Gastrocnemius medialis (tissue), 4 donors: ENCODE measurements around the gene FAM240B. TPM values are rescaled to one million over a fixed set of nuclear protein-coding genes. Genes with fewer than 3 reads are reported as not detected.

ENCODE experiments used
- ATAC-seq, 2 donors: fragments of 150-250 bp; one replicate each; pipeline ENCODE4 v1.9.1; 2016
- DNase-seq, 2 donors: peaks; one replicate each; pipeline ENCODE4 v3.0.0-alpha.2; 2019
- H3K27ac ChIP-seq, 4 donors: fragments of 200-600 bp; sonication (generic); 1 replicate in 1 of 4; 2 replicates in 3 of 4; pipeline ENCODE4 v1.5.1; 2016 to 2018; ENCODE audit warnings: mild to moderate bottlenecking in 2 of 4, moderate library complexity in 1 of 4
- H3K27me3 ChIP-seq, 3 donors: fragments of 200-600 bp; sonication (generic) in 2 of 3; 1 replicate in 1 of 3; 2 replicates in 2 of 3; pipeline versions ENCODE4 v1.5.1 to v1.6.0; 2016 to 2019; ENCODE audit warnings: mild to moderate bottlenecking in 1 of 3, moderate library complexity in 1 of 3
- H3K36me3 ChIP-seq, 2 donors: fragments of 200-600 bp; sonication (generic) in 1 of 2; one replicate each; pipeline ENCODE4 v1.5.1; 2017 to 2018
- H3K4me1 ChIP-seq, 2 donors: fragments of 200-600 bp; sonication (generic) in 1 of 2; one replicate each; pipeline ENCODE4 v1.5.1; 2016 to 2017; ENCODE audit warnings: mild to moderate bottlenecking in 2 of 2
- H3K4me3 ChIP-seq, 4 donors: fragments of 200-600 bp; sonication (generic) in 3 of 4; 1 replicate in 1 of 4; 2 replicates in 3 of 4; pipeline ENCODE4 v1.5.1; 2016 to 2019; ENCODE audit warnings: mild to moderate bottlenecking in 2 of 4
- H3K9me3 ChIP-seq, 3 donors: fragments of 200-600 bp; sonication (generic) in 2 of 3; 1 replicate in 1 of 3; 2 replicates in 2 of 3; pipeline ENCODE4 v1.5.1; 2016 to 2019
- CTCF ChIP-seq, 5 experiments: fragments of 450-650 bp in 3 of 5; fragments of 200-600 bp in 2 of 5; sonication (generic) in 2 of 5; IDR thresholded peaks in 4 of 5; conservative IDR thresholded peaks in 1 of 5; 1 replicate in 4 of 5; 2 replicates in 1 of 5; pipeline ENCODE4 v1.5.1; 2016 to 2019; ENCODE audit warnings: antibody characterized with exemption in 5 of 5, mild to moderate bottlenecking in 3 of 5, moderate library complexity in 3 of 5
- POLR2A ChIP-seq, 2 donors: fragments of 450-650 bp; IDR thresholded peaks; one replicate each; pipeline ENCODE4 v1.6.1; 2017; ENCODE audit warnings: antibody characterized with exemption in 2 of 2, mild to moderate bottlenecking in 2 of 2, moderate library complexity in 2 of 2
- in situ Hi-C, 4 donors: fragments of 200-750 bp; cut with MboI; loops; one replicate each; pipeline versions ENCODE4 v1.15.0 to v1.8.0; 2017; ENCODE audit warnings: low sequenced_read_pairs in 4 of 4
- intact Hi-C: fragments of 100-400 bp; cut with DNase I; formaldehyde crosslinking; loops from one replicate; pipeline ENCODE4 v1.15.1; 2023; ENCODE audit warnings: low total_unique reads
- total RNA-seq, 4 donors: library from RNA; depleted of rRNA; stranded (reverse); fragments of >200 nt; gene quantifications; one replicate each; pipeline versions ENCODE4 v1.1.0 to v1.2.3, GENCODE V29; 2016

Gene FAM240B
- total RNA-seq, 4 donors from 2014 or later, result not detected

GRCh38 chr9:38737246-38737645, 17.3 kb upstream of the FAM240B start:
- no peak for ATAC-seq
- Histone ChIP-seq H3K4me3 (no peak overlapping the region), H3K27me3 (no peaks in the 10 kb centered on the region), H3K36me3 (no peaks in the 10 kb centered on the region), H3K9me3 (no peaks in the 10 kb centered on the region), H3K27ac (no peak overlapping the region), H3K4me1 (no peaks in the 10 kb centered on the region)
- intact Hi-C loops, result no loop called here
- in situ Hi-C loops, result loop anchor here in 1 of 4 donors (25.0 kb wide), 1 partner anchor 100 kb away; no protein-coding TSS in a partner anchor
- no peak for DNase-seq
- TF ChIP-seq POLR2A (IDR thresholded peaks at IDR 0.05), result no peak
- no peak for TF ChIP-seq CTCF (IDR thresholded peaks at IDR 0.05 in 4 of 5, conservative IDR thresholded peaks at IDR 0.05 in 1 of 5)

GRCh38 chr9:38734831-38735230, 14.9 kb upstream of the FAM240B start:
- DNase-seq (no peak), ATAC-seq (no peak)
- TF ChIP-seq CTCF (IDR thresholded peaks at IDR 0.05 in 4 of 5, conservative IDR thresholded peaks at IDR 0.05 in 1 of 5) (no peak), POLR2A (IDR thresholded peaks at IDR 0.05) (no peak)
- in situ Hi-C loops (loop anchor here in 1 of 4 donors (25.0 kb wide), 1 partner anchor 98 kb away; no protein-coding TSS in a partner anchor), intact Hi-C loops (no loop called here)
- Histone ChIP-seq H3K4me1 (no peaks in the 10 kb centered on the region), H3K9me3 (no peaks in the 10 kb centered on the region), H3K36me3 (no peaks in the 10 kb centered on the region), H3K4me3 (no peak overlapping the region), H3K27me3 (no peaks in the 10 kb centered on the region), H3K27ac (no peak overlapping the region)

GRCh38 chr9:38733503-38733902, 13.6 kb upstream of the FAM240B start:
- in situ Hi-C loops, result loop anchor here in 1 of 4 donors (25.0 kb wide), 1 partner anchor 96 kb away; no protein-coding TSS in a partner anchor
- intact Hi-C loops, result no loop called here
- no peaks in the 10 kb centered on the region for H3K9me3 ChIP-seq
- no peak for ATAC-seq
- H3K27ac ChIP-seq, result no peak overlapping the region
- no peak for DNase-seq
- H3K4me1 ChIP-seq, result no peaks in the 10 kb centered on the region
- TF ChIP-seq CTCF (IDR thresholded peaks at IDR 0.05 in 4 of 5, conservative IDR thresholded peaks at IDR 0.05 in 1 of 5), result no peak
- no peak for TF ChIP-seq POLR2A (IDR thresholded peaks at IDR 0.05)
- no peak overlapping the region for H3K4me3 ChIP-seq
- no peaks in the 10 kb centered on the region for H3K27me3 ChIP-seq
- no peaks in the 10 kb centered on the region for H3K36me3 ChIP-seq

GRCh38 chr9:38732885-38733284, 13.0 kb upstream of the FAM240B start:
- no peak for TF ChIP-seq POLR2A (IDR thresholded peaks at IDR 0.05)
- no peak for TF ChIP-seq CTCF (IDR thresholded peaks at IDR 0.05 in 4 of 5, conservative IDR thresholded peaks at IDR 0.05 in 1 of 5)
- no peak overlapping the region for H3K27ac ChIP-seq
- no peaks in the 10 kb centered on the region for H3K27me3 ChIP-seq
- intact Hi-C loops, result no loop called here
- no peak overlapping the region for H3K4me3 ChIP-seq
- no peaks in the 10 kb centered on the region for H3K9me3 ChIP-seq
- in situ Hi-C loops, result loop anchor here in 1 of 4 donors (25.0 kb wide), 1 partner anchor 96 kb away; no protein-coding TSS in a partner anchor
- DNase-seq, result no peak
- no peak for ATAC-seq
- no peaks in the 10 kb centered on the region for H3K36me3 ChIP-seq
- H3K4me1 ChIP-seq, result no peaks in the 10 kb centered on the region

- intact Hi-C loops, result no loop called here
Observed at GRCh38 chr9:38727497-38728001, 7.6 kb upstream of the FAM240B start.

More at GRCh38 chr9:38727497-38728001, 7.6 kb upstream of the FAM240B start:
- in situ Hi-C loops, result loop anchor here in 1 of 4 donors (25.0 kb wide), 1 partner anchor 90 kb away; no protein-coding TSS in a partner anchor
- H3K4me1 ChIP-seq, result no peaks in the 10 kb centered on the region
- H3K27me3 ChIP-seq, result no peaks in the 10 kb centered on the region
- DNase-seq, result no peak
- H3K27ac ChIP-seq, result no peak overlapping the region
- H3K36me3 ChIP-seq, result no peaks in the 10 kb centered on the region
- TF ChIP-seq CTCF (IDR thresholded peaks at IDR 0.05 in 4 of 5, conservative IDR thresholded peaks at IDR 0.05 in 1 of 5) (no peak), POLR2A (IDR thresholded peaks at IDR 0.05) (no peak)
- no peak for ATAC-seq
- no peak overlapping the region for H3K4me3 ChIP-seq
- no peaks in the 10 kb centered on the region for H3K9me3 ChIP-seq
